Skeletal muscle satellite cell (primary cell): Measurements from ENCODE around the gene SPC25.
"Not testable (repeated sequence)": the region's sequence is repeated elsewhere in the genome, so short reads cannot be mapped to it uniquely, and the experiment has no call there.

Experiments
- H3K27me3 ChIP-seq: 2 replicates; pipeline ENCODE4 v1.7.0; 2013; ENCODE audit warnings: low read length; ENCODE audit not compliant: control insufficient read depth, insufficient read depth
- H3K36me3 ChIP-seq: 2 replicates; pipeline ENCODE4 v1.7.0; 2013; ENCODE audit warnings: mild to moderate bottlenecking, control low read depth, low read length; ENCODE audit not compliant: insufficient read depth
- H3K4me1 ChIP-seq: 2 replicates; pipeline ENCODE4 v1.7.0; 2013; ENCODE audit warnings: low read length; ENCODE audit not compliant: control insufficient read depth, insufficient read depth
- H3K4me2 ChIP-seq: 2 replicates; pipeline ENCODE4 v1.7.0; 2013; ENCODE audit warnings: mild to moderate bottlenecking, low read length
- H3K4me3 ChIP-seq: 2 replicates; pipeline ENCODE4 v1.7.0; 2013; ENCODE audit warnings: low read length
- H3K9ac ChIP-seq: 2 replicates; pipeline ENCODE4 v1.7.0; 2013; ENCODE audit warnings: mild to moderate bottlenecking, low read depth, low read length, moderate library complexity
- H3K9me3 ChIP-seq: replicated peaks from 2 replicates; pipeline ENCODE4 v1.7.0; 2013; ENCODE audit warnings: mild to moderate bottlenecking, control low read depth, low read length

The SPC25 gene

DNA sequence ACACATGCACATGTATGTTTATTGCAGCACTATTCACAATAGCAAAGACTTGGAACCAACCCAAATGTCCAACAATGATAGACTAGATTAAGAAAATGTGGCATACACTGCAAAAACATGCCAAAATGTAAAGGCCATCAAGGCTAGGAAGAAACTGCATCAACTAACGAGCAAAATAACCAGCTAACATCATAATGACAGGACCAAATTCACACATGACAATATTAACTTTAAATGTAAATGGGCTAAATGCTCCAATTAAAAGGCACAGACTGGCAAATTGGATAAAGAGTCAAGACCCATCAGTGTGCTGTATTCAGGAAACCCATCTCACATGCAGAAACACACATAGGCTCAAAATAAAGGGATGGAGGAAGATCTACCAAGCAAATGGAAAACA is 23.1 kb downstream of the SPC25 start:
- H3K9ac ChIP-seq, H3K4me1 ChIP-seq, H3K36me3 ChIP-seq, H3K4me3 ChIP-seq, H3K9me3 ChIP-seq, H3K4me2 ChIP-seq, H3K27me3 ChIP-seq: not testable (repeated sequence)

DNA sequence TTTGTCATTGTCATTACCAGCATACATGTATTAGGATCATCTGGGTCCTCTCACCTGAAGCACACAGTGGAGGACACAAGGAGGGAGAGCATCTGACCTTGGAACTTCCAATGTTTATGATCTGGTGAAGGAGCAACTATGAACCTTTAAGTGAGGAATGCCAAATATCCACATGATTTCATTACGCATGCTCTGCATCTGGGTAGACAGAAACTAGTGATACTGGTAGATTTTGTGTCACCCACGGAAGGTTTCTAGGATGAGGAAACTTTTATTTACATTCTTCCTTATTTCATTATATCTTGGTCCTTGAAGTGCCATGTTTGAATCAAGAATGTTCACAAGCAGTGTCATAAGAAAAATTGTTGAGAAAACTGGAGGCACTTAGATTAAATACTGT is 32.1 kb downstream of the SPC25 start:
- Histone ChIP-seq H3K4me2 (no peak overlapping the region), H3K36me3 (no peaks in the 10 kb centered on the region), H3K4me3 (no peak overlapping the region), H3K9ac (no peak overlapping the region), H3K4me1 (no peaks in the 10 kb centered on the region), H3K27me3 (no peaks in the 10 kb centered on the region), H3K9me3 (no peaks in the 10 kb centered on the region)

DNA sequence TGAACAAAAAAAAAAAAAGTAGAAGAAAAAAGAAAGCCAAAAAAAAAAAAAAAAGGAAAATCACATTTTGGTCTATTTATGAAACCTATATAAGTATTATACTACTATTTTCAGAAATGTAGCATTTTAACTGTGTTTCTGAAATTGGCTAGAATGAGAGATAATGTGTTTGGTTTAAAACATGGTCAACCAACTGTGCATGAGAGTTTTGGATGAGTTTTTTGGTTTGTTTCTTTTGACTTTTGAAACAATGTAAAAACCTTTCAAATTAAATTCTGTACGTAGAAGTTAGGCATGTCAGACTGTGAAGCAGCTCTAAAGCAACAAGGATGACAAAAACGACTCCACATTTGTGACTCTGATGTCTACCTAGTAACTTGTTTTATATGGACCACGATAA is 34.6 kb downstream of the SPC25 start:
- Histone ChIP-seq H3K9ac (no peak overlapping the region), H3K9me3 (no peaks in the 10 kb centered on the region), H3K4me1 (peaks cover 3% of the 10 kb centered on the region), H3K4me2 (no peak overlapping the region), H3K4me3 (no peak overlapping the region), H3K36me3 (no peaks in the 10 kb centered on the region), H3K27me3 (no peaks in the 10 kb centered on the region)

GRCh38 chr2:168854651-168855050 is 35.6 kb downstream of the SPC25 start:
- H3K4me2 ChIP-seq, result no peak overlapping the region
- no peaks in the 10 kb centered on the region for H3K27me3 ChIP-seq
- no peak overlapping the region for H3K9ac ChIP-seq
- H3K4me1 ChIP-seq, result peaks cover 3% of the 10 kb centered on the region
- H3K4me3 ChIP-seq, result no peak overlapping the region
- no peaks in the 10 kb centered on the region for H3K36me3 ChIP-seq
- no peaks in the 10 kb centered on the region for H3K9me3 ChIP-seq

DNA sequence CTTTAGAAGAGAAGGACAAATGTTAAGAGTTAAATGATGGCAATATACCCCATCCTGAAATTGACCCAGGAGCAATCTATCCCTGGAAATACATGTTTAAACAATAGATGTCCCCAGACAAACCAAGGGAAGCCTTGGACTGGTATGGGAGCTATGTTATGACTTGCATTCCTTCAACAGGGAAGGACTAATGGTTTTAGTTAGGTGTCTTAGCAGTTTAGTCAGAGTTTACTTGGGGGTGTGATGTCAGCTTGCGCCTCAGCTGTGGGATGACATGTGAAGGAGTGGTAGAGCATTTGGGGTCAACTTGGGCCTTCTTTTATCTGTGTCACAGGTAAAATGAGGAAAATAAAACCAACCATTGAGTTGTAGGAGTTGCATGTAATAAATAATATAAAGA is 36.8 kb downstream of the SPC25 start:
- H3K4me1 ChIP-seq, result peaks cover 3% of the 10 kb centered on the region
- no peak overlapping the region for H3K4me2 ChIP-seq
- H3K4me3 ChIP-seq, result no peak overlapping the region
- H3K27me3 ChIP-seq, result no peaks in the 10 kb centered on the region
- no peaks in the 10 kb centered on the region for H3K9me3 ChIP-seq
- no peaks in the 10 kb centered on the region for H3K36me3 ChIP-seq
- H3K9ac ChIP-seq, result no peak overlapping the region

GRCh38 chr2:168852481-168852880 is 37.7 kb downstream of the SPC25 start:
- peaks cover 3% of the 10 kb centered on the region for H3K4me1 ChIP-seq
- H3K27me3 ChIP-seq, result no peaks in the 10 kb centered on the region
- H3K9me3 ChIP-seq, result no peaks in the 10 kb centered on the region
- no peak overlapping the region for H3K4me2 ChIP-seq
- no peaks in the 10 kb centered on the region for H3K36me3 ChIP-seq
- H3K4me3 ChIP-seq, result no peak overlapping the region
- no peak overlapping the region for H3K9ac ChIP-seq

DNA sequence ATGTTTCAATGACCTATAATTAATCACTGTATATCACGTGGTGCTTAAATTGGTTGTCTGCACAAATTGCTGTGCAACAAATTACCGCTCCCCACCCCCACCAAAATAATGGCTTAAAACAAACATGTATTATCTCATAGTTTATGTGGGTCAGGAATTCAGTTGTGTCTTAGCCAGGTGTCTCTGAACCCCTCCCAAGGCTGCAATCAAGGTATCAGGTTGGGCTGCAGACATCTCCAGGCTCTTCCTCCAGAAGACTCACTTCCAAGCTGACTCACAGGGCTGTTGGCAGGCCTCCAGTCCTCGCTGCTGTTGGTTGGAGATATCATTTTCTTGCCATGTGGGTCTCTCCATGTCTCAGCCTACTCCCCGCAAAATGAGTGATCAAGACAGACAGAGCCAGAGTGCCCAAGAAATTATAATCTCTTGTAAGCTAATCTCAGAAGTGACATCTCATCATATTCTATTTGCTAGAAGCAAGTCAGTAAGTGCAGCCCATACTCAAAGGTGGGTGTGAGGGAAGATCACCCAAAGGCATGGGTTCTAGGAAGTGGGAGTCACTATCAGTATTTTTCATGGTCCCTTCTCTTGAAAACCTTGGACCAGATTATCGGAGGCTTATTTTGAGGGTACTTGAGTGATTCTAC is 38.4 kb downstream of the SPC25 start:
- Histone ChIP-seq H3K27me3 (no peaks in the 10 kb centered on the region), H3K9ac (no peak overlapping the region), H3K36me3 (no peaks in the 10 kb centered on the region), H3K9me3 (no peaks in the 10 kb centered on the region), H3K4me1 (peaks cover 3% of the 10 kb centered on the region), H3K4me2 (no peak overlapping the region), H3K4me3 (no peak overlapping the region)

GRCh38 chr2:168850846-168851245 is 39.4 kb downstream of the SPC25 start:
- Histone ChIP-seq H3K36me3 (no peaks in the 10 kb centered on the region), H3K9ac (no peak overlapping the region), H3K4me3 (no peak overlapping the region), H3K4me2 (no peak overlapping the region), H3K27me3 (no peaks in the 10 kb centered on the region), H3K4me1 (peaks cover 3% of the 10 kb centered on the region), H3K9me3 (no peaks in the 10 kb centered on the region)

GRCh38 chr2:168849610-168850009 is 40.6 kb downstream of the SPC25 start:
- Histone ChIP-seq H3K4me3 (no peak overlapping the region), H3K4me1 (peaks cover 3% of the 10 kb centered on the region), H3K36me3 (no peaks in the 10 kb centered on the region), H3K9me3 (no peaks in the 10 kb centered on the region), H3K9ac (no peak overlapping the region), H3K27me3 (no peaks in the 10 kb centered on the region), H3K4me2 (no peak overlapping the region)

GRCh38 chr2:168848225-168848624 is 42.0 kb downstream of the SPC25 start:
- Histone ChIP-seq H3K4me1 (peaks cover 3% of the 10 kb centered on the region), H3K9ac (no peak overlapping the region), H3K4me2 (no peak overlapping the region)

DNA sequence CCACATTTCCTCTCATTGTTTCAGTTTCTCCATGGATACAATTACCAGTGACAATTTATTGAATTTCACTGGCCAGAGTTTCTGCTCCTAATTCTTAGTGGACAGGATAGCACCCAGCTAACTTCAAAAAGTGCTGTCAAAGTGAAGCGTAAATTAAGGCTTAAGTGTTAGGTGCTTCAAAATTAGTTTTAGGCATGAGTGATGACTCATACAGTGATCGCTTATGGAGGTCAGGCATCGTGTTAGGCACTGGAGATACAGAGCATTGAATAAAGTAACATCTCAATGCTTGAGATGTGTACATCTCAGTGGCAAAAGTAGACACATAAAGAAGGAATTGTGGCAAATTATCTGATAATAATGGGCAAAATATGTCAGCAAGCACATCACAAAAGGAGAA is 47.0 kb downstream of the SPC25 start:
- Histone ChIP-seq H3K36me3 (no peaks in the 10 kb centered on the region), H3K4me2 (no peak overlapping the region), H3K4me1 (no peaks in the 10 kb centered on the region), H3K9me3 (no peaks in the 10 kb centered on the region), H3K27me3 (no peaks in the 10 kb centered on the region), H3K4me3 (no peak overlapping the region), H3K9ac (no peak overlapping the region)

More at GRCh38 chr2:168848225-168848624, 42.0 kb downstream of the SPC25 start:
- Histone ChIP-seq H3K27me3 (no peaks in the 10 kb centered on the region), H3K36me3 (no peaks in the 10 kb centered on the region), H3K4me3 (no peak overlapping the region), H3K9me3 (no peaks in the 10 kb centered on the region)

GRCh38 chr2:168841445-168841844 is 48.8 kb downstream of the SPC25 start:
- Histone ChIP-seq H3K27me3 (no peaks in the 10 kb centered on the region), H3K36me3 (no peaks in the 10 kb centered on the region), H3K9ac (no peak overlapping the region), H3K4me3 (no peak overlapping the region), H3K9me3 (no peaks in the 10 kb centered on the region), H3K4me1 (no peaks in the 10 kb centered on the region), H3K4me2 (no peak overlapping the region)
